Trophoblast cell (in vitro differentiated cells and primary cell): ENCODE measurements around the gene CDH5.

ENCODE experiments used
- DNase-seq, 2 donors: peaks; one replicate each; pipeline ENCODE4 v3.0.0-alpha.2; 2016
- H2AFZ ChIP-seq: 2 replicates; pipeline ENCODE4 v1.6.1; 2013; ENCODE audit warnings: low read length, moderate library complexity, mild to moderate bottlenecking; ENCODE audit not compliant: insufficient read depth, poor library complexity
- H2AK5ac ChIP-seq: 2 replicates; pipeline ENCODE4 v1.6.1; 2013; ENCODE audit warnings: mild to moderate bottlenecking, low read length
- H2BK120ac ChIP-seq: 2 replicates; pipeline ENCODE4 v1.6.1; 2013; ENCODE audit warnings: low read length, mild to moderate bottlenecking, moderate library complexity; ENCODE audit not compliant: insufficient read depth, poor library complexity
- H2BK12ac ChIP-seq: 2 replicates; pipeline ENCODE4 v1.6.1; 2013; ENCODE audit warnings: mild to moderate bottlenecking, low read length, moderate library complexity
- H2BK5ac ChIP-seq: 2 replicates; pipeline ENCODE4 v1.6.1; 2013; ENCODE audit warnings: low read length, low read depth, moderate library complexity, mild to moderate bottlenecking; ENCODE audit not compliant: poor library complexity
- H3K14ac ChIP-seq: 2 replicates; pipeline ENCODE4 v1.6.1; 2013; ENCODE audit warnings: mild to moderate bottlenecking, low read length
- H3K18ac ChIP-seq: 2 replicates; pipeline ENCODE4 v1.6.1; 2013; ENCODE audit warnings: mild to moderate bottlenecking, low read length
- H3K23ac ChIP-seq: 2 replicates; pipeline ENCODE4 v1.6.1; 2013; ENCODE audit warnings: low read length
- H3K27ac ChIP-seq: 2 replicates; pipeline ENCODE4 v1.5.1; 2013; ENCODE audit warnings: low read depth, mild to moderate bottlenecking, inconsistent platforms, low read length, moderate library complexity
- H3K27me3 ChIP-seq: 2 replicates; pipeline ENCODE4 v1.6.1; 2013; ENCODE audit warnings: inconsistent platforms, mild to moderate bottlenecking, low read length, moderate library complexity; ENCODE audit not compliant: insufficient read depth
- H3K36me3 ChIP-seq, 2 experiments: 1 replicate in 1 of 2; 2 replicates in 1 of 2; pipeline ENCODE4 v1.6.1; 2013; ENCODE audit warnings: low read length in 2 of 2, mild to moderate bottlenecking in 2 of 2, moderate library complexity in 1 of 2; ENCODE audit not compliant: insufficient read depth in 2 of 2, control insufficient read depth in 1 of 2
- H3K4ac ChIP-seq: 2 replicates; pipeline ENCODE4 v1.6.1; 2013; ENCODE audit warnings: low read depth, mild to moderate bottlenecking, low read length, moderate library complexity
- H3K4me1 ChIP-seq, 2 experiments: 1 replicate in 1 of 2; 2 replicates in 1 of 2; pipeline ENCODE4 v1.6.1; 2013; ENCODE audit warnings: low read length in 2 of 2, mild to moderate bottlenecking in 2 of 2, moderate library complexity in 1 of 2; ENCODE audit not compliant: insufficient read depth in 2 of 2, control insufficient read depth in 1 of 2
- H3K4me2 ChIP-seq: 2 replicates; pipeline ENCODE4 v1.6.1; 2013; ENCODE audit warnings: inconsistent platforms, mild to moderate bottlenecking, low read length, moderate library complexity
- H3K4me3 ChIP-seq: 2 replicates; pipeline ENCODE4 v1.5.1; 2013; ENCODE audit warnings: mild to moderate bottlenecking, low read depth, low read length, inconsistent platforms
- H3K79me1 ChIP-seq: one replicate; pipeline ENCODE4 v1.6.1; 2013; ENCODE audit warnings: low read length
- H3K79me2 ChIP-seq: 2 replicates; pipeline ENCODE4 v1.6.1; 2013; ENCODE audit warnings: low read length, mild to moderate bottlenecking; ENCODE audit not compliant: control insufficient read depth, insufficient read depth, poor library complexity
- H3K9ac ChIP-seq: 2 replicates; pipeline ENCODE4 v1.6.1; 2013; ENCODE audit warnings: mild to moderate bottlenecking, low read length
- H3K9me3 ChIP-seq: 2 replicates; pipeline ENCODE4 v1.6.1; 2013; ENCODE audit warnings: low read depth, mild to moderate bottlenecking, control low read depth, inconsistent platforms, low read length; ENCODE audit not compliant: insufficient read depth
- H4K12ac ChIP-seq: 2 replicates; pipeline ENCODE4 v1.6.1; 2013; ENCODE audit warnings: low read depth, mild to moderate bottlenecking, low read length, moderate library complexity
- H4K8ac ChIP-seq: 2 replicates; pipeline ENCODE4 v1.6.1; 2013; ENCODE audit warnings: low read depth, mild to moderate bottlenecking, low read length, moderate library complexity
- H4K91ac ChIP-seq: one replicate; pipeline ENCODE4 v1.6.1; 2013; ENCODE audit warnings: low read depth, mild to moderate bottlenecking, low read length, moderate library complexity
- WGBS: extraction: QIAGEN DNeasy Blood & Tissue Kit; methylation state at CpG from one replicate; pipeline ENCODE4 v1.1.7; 2013; ENCODE audit warnings: missing lambda C conversion rate; ENCODE audit not compliant: insufficient read length, insufficient coverage; ENCODE audit errors: extremely low coverage; 5-methylcytosine and 5-hydroxymethylcytosine counted together

The CDH5 gene

GRCh38 chr16:66337463-66338188, 28.9 kb upstream of the CDH5 start:
- Histone ChIP-seq H3K14ac (no peak overlapping the region), H4K12ac (no peak overlapping the region), H2AK5ac (no peak overlapping the region), H3K79me2 (no peaks in the 10 kb centered on the region), H2AFZ (no peak overlapping the region), H4K91ac (no peak overlapping the region), H3K36me3 (no peaks in the 10 kb centered on the region), H3K4ac (no peak overlapping the region), H2BK120ac (no peak overlapping the region), H3K23ac (no peak overlapping the region), H3K4me2 (no peak overlapping the region), H3K9ac (no peak overlapping the region), H3K27me3 (no peaks in the 10 kb centered on the region), H3K79me1 (no peaks in the 10 kb centered on the region), H3K4me3 (no peak overlapping the region), H3K18ac (no peak overlapping the region), H2BK5ac (no peak overlapping the region), H4K8ac (no peak overlapping the region), H3K9me3 (peaks cover 14% of the 10 kb centered on the region), H3K27ac (no peak overlapping the region), H3K4me1 (no peaks in the 10 kb centered on the region), H2BK12ac (no peak overlapping the region)
- WGBS: no CpG with 5 or more reads among the region's 9 CpGs
- DNase-seq: no peak

GRCh38 chr16:66342294-66342900, 24.1 kb upstream of the CDH5 start:
- Histone ChIP-seq H2BK120ac (no peak overlapping the region), H3K27ac (no peak overlapping the region), H3K9ac (no peak overlapping the region), H3K79me2 (no peaks in the 10 kb centered on the region), H3K14ac (no peak overlapping the region), H2BK12ac (no peak overlapping the region), H2AK5ac (no peak overlapping the region), H3K79me1 (no peaks in the 10 kb centered on the region), H2AFZ (no peak overlapping the region), H2BK5ac (no peak overlapping the region), H3K4ac (no peak overlapping the region), H3K27me3 (no peaks in the 10 kb centered on the region), H3K23ac (no peak overlapping the region), H3K4me1 (no peaks in the 10 kb centered on the region), H3K18ac (no peak overlapping the region), H4K91ac (no peak overlapping the region), H3K9me3 (peaks cover 7% of the 10 kb centered on the region), H3K4me2 (no peak overlapping the region), H3K4me3 (no peak overlapping the region), H4K8ac (no peak overlapping the region), H3K36me3 (no peaks in the 10 kb centered on the region), H4K12ac (no peak overlapping the region)
- no CpG with 5 or more reads among the region's 9 CpGs for WGBS
- peak in 1 of 2 donors; percentile 41 for DNase-seq

DNA sequence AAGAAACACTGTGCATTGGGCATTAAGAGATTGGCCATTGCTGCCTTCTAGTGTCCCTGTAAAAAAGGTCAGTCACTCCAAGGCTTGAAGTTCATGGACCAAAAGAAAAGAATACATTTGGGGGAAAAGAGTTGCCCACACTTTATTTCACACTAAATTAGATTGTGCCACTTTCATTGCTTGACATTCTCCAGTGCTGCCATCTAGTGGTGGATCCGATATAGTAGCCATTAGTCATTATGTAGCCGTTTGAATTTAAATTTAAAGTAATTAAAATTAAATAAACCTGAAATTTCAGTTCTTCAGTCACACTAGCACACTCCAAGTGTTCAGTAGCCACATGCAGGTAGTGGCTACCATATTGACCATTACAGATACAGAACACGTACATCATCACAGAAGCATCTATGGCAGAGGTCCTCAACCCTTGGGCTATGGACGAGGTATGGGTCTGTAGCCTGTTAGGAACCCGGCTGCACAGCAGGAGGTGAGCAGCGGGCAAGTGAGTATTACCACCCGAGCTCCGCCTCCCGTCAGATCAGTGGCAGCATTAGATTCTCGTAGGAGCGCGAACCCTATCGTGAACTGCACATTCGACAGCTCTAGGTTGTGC, 21.9 kb upstream of the CDH5 start:
- Histone ChIP-seq H2BK120ac (no peak overlapping the region), H3K36me3 (no peaks in the 10 kb centered on the region), H3K27ac (no peak overlapping the region), H3K4me2 (no peak overlapping the region), H3K9me3 (no peaks in the 10 kb centered on the region), H2BK12ac (no peak overlapping the region), H3K9ac (no peak overlapping the region), H3K4me1 (no peaks in the 10 kb centered on the region), H2AK5ac (no peak overlapping the region), H3K23ac (no peak overlapping the region), H3K79me1 (no peaks in the 10 kb centered on the region), H3K27me3 (no peaks in the 10 kb centered on the region), H3K14ac (no peak overlapping the region), H4K12ac (no peak overlapping the region), H3K4me3 (no peak overlapping the region), H3K79me2 (no peaks in the 10 kb centered on the region), H3K18ac (no peak overlapping the region), H4K8ac (no peak overlapping the region), H3K4ac (no peak overlapping the region), H2AFZ (no peak overlapping the region), H2BK5ac (no peak overlapping the region), H4K91ac (no peak overlapping the region)
- peak; percentile 92 to 93 for DNase-seq
- no CpG with 5 or more reads among the region's 14 CpGs for WGBS

GRCh38 chr16:66346221-66346620, 20.3 kb upstream of the CDH5 start:
- Histone ChIP-seq H3K4me3 (no peak overlapping the region), H3K4me2 (no peak overlapping the region), H3K18ac (no peak overlapping the region), H3K14ac (no peak overlapping the region), H3K79me1 (no peaks in the 10 kb centered on the region), H2AK5ac (no peak overlapping the region), H3K9ac (no peak overlapping the region), H3K23ac (no peak overlapping the region), H3K4ac (no peak overlapping the region), H3K9me3 (no peaks in the 10 kb centered on the region), H3K36me3 (no peaks in the 10 kb centered on the region), H4K91ac (no peak overlapping the region), H2AFZ (no peak overlapping the region), H3K4me1 (no peaks in the 10 kb centered on the region), H3K27me3 (no peaks in the 10 kb centered on the region), H2BK120ac (no peak overlapping the region), H4K12ac (no peak overlapping the region), H3K79me2 (no peaks in the 10 kb centered on the region), H2BK12ac (no peak overlapping the region), H3K27ac (no peak overlapping the region), H2BK5ac (no peak overlapping the region), H4K8ac (no peak overlapping the region)
- DNase-seq: peak; percentile 18 to 46
- no CpG with 5 or more reads among the region's 2 CpGs for WGBS
